Vagina (tissue), 2 donors: ENCODE measurements around the gene BLNK. TPM values are rescaled to one million over a fixed set of nuclear protein-coding genes. Genes with fewer than 3 reads are reported as not detected.

ENCODE experiments used
- DNase-seq, 2 donors: peaks; one replicate each; pipeline ENCODE4 v3.0.0-alpha.2; 2017; ENCODE audit errors: extremely low spot score in 2 of 2
- H3K27ac ChIP-seq: fragments of 200-600 bp; sonication (generic); one replicate; pipeline ENCODE4 v1.5.1; 2019
- H3K27me3 ChIP-seq: fragments of 200-600 bp; sonication (generic); one replicate; pipeline ENCODE4 v1.5.1; 2019
- H3K36me3 ChIP-seq, 2 donors: fragments of 200-600 bp; sonication (generic); one replicate each; pipeline ENCODE4 v1.5.1; 2017 to 2019
- H3K4me1 ChIP-seq: fragments of 200-600 bp; sonication (generic); one replicate; pipeline ENCODE4 v1.5.1; 2019
- H3K4me3 ChIP-seq, 2 donors: fragments of 200-600 bp; sonication (generic); 1 replicate in 1 of 2; 2 replicates in 1 of 2; pipeline ENCODE4 v1.5.1; 2016 to 2019
- H3K9me3 ChIP-seq: fragments of 200-600 bp; sonication (generic); one replicate; pipeline ENCODE4 v1.5.1; 2019
- POLR2A ChIP-seq, 2 donors: fragments of 450-650 bp; IDR thresholded peaks; one replicate each; pipeline ENCODE4 v1.6.1; 2017; ENCODE audit warnings: antibody characterized with exemption in 2 of 2, mild to moderate bottlenecking in 2 of 2, moderate library complexity in 2 of 2
- POLR2AphosphoS5 ChIP-seq, 2 donors: sonication (generic); formaldehyde crosslinking; IDR thresholded peaks; one replicate each; pipeline ENCODE4 v1.9.0; 2017; ENCODE audit warnings: antibody characterized with exemption in 2 of 2, mild to moderate bottlenecking in 2 of 2, low read depth in 1 of 2; ENCODE audit not compliant: insufficient read depth in 1 of 2
- intact Hi-C: fragments of 100-400 bp; cut with DNase I; formaldehyde crosslinking; loops from one replicate; pipeline ENCODE4 v1.15.1; 2023
- total RNA-seq: library from RNA; depleted of rRNA; stranded (reverse); fragments of >200 nt; gene quantifications from one replicate; pipeline ENCODE4 v1.2.3, GENCODE V29; 2016
- TF ChIP-seq, protein P1 (sequence below), 3 experiments: fragments of 450-650 bp in 2 of 3; fragments of 200-600 bp in 1 of 3; sonication (generic) in 1 of 3; IDR thresholded peaks; one replicate each; pipeline ENCODE4 v1.5.1; 2017 to 2019; ENCODE audit warnings: antibody characterized with exemption in 3 of 3, mild to moderate bottlenecking in 2 of 3, moderate library complexity in 2 of 3

BLNK gene
- total RNA-seq, 1 donor from 2014 or later: 8.8 TPM

DNA sequence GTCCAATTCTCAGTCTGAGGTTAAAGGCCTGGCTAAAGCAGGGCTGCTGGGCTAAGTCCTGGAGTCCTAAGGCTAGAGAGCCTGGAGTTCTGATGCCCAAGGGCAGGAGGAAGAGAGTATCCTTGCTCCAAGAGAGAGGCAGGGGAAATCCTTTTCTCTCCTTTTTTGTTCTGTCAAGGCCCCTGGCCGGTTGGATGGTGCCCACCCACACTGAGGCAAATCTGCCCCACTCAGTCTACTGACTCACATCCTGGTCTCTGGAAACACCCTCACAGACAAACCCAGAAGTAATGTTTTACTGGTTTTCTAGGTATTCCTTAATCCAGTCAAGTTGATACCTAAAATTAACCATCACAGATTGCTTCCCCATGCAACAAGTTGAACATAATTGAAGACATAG, 118.3 kb downstream of the BLNK start:
- Histone ChIP-seq H3K4me1 (no peaks in the 10 kb centered on the region), H3K4me3 (no peak overlapping the region), H3K9me3 (no peaks in the 10 kb centered on the region), H3K27me3 (no peaks in the 10 kb centered on the region), H3K27ac (no peak overlapping the region), H3K36me3 (peaks cover 0 to 62% of the 10 kb centered on the region in 2 donors)
- no peak for DNase-seq
- intact Hi-C loops: no loop called here
- TF ChIP-seq POLR2A (IDR thresholded peaks at IDR 0.05) (no peak), POLR2AphosphoS5 (IDR thresholded peaks at IDR 0.05; ENCODE audit: insufficient read depth in 1 of 2, low read depth in 1 of 2) (no peak)
- TF ChIP-seq, protein P1, sequence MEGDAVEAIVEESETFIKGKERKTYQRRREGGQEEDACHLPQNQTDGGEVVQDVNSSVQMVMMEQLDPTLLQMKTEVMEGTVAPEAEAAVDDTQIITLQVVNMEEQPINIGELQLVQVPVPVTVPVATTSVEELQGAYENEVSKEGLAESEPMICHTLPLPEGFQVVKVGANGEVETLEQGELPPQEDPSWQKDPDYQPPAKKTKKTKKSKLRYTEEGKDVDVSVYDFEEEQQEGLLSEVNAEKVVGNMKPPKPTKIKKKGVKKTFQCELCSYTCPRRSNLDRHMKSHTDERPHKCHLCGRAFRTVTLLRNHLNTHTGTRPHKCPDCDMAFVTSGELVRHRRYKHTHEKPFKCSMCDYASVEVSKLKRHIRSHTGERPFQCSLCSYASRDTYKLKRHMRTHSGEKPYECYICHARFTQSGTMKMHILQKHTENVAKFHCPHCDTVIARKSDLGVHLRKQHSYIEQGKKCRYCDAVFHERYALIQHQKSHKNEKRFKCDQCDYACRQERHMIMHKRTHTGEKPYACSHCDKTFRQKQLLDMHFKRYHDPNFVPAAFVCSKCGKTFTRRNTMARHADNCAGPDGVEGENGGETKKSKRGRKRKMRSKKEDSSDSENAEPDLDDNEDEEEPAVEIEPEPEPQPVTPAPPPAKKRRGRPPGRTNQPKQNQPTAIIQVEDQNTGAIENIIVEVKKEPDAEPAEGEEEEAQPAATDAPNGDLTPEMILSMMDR (IDR thresholded peaks at IDR 0.05): no peak

DNA sequence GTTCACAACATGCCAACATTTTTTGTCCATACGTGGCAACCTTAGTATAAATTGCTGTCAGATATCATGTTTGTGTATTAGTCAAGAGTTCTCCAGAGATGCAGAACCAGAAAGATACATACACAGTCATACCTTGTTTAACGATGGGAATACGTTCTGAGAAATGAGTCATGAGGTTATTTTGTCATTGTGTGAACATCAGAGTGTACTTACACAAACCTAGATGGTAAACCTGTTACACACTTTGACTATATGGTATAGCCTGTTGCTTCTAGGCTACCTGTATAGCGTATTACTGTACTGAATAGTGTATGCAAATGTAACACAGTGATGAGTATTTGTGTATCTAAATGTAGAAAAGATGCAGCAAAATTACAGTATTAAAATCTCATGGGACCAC, 118.9 kb downstream of the BLNK start:
- H3K27me3 ChIP-seq: no peaks in the 10 kb centered on the region
- H3K36me3 ChIP-seq: peaks cover 0 to 61% of the 10 kb centered on the region in 2 donors
- intact Hi-C loops: no loop called here
- H3K4me3 ChIP-seq: no peak overlapping the region
- DNase-seq: no peak
- no peaks in the 10 kb centered on the region for H3K4me1 ChIP-seq
- H3K9me3 ChIP-seq: no peaks in the 10 kb centered on the region
- no peak overlapping the region for H3K27ac ChIP-seq
- TF ChIP-seq, protein P1 (IDR thresholded peaks at IDR 0.05): no peak
- TF ChIP-seq POLR2A (IDR thresholded peaks at IDR 0.05): no peak
- TF ChIP-seq POLR2AphosphoS5 (IDR thresholded peaks at IDR 0.05; ENCODE audit: insufficient read depth in 1 of 2, low read depth in 1 of 2): no peak

Other genes starting within 250 kb of the BLNK start
- gene CCNJ, start 228.0 kb downstream of the BLNK start, total RNA-seq: 6.9 TPM
- 12.5 TPM for gene ZNF518A, start 141.3 kb downstream of the BLNK start, total RNA-seq
- not detected for gene DNTT, start 32.9 kb upstream of the BLNK start, total RNA-seq
- gene OPALIN, start 87.4 kb upstream of the BLNK start, total RNA-seq: not detected
- 0.25 TPM for gene TLL2, start 242.4 kb upstream of the BLNK start, total RNA-seq